DND-41 (cell line): ENCODE results near the gene CTBP1.

Source experiments
- ATAC-seq: fragments of 200-7000 bp; cut with Tn5 transposase; 3 replicates; pipeline ENCODE4 v1.9.1; 2021; ENCODE audit warnings: low read depth; ENCODE audit not compliant: insufficient read depth
- DNase-seq: peaks from one replicate; pipeline ENCODE4 v3.0.0-alpha.2; 2020
- H2AFZ ChIP-seq: 2 replicates; pipeline ENCODE4 v1.6.0; 2012; ENCODE audit warnings: low read depth, low read length
- H3K27ac ChIP-seq: 2 replicates; pipeline ENCODE4 v1.5.1; 2012; ENCODE audit warnings: low read length, inconsistent platforms
- H3K27me3 ChIP-seq: fragments of 200-600 bp; sonication (generic); 2 replicates; pipeline ENCODE4 v1.6.0; 2012; ENCODE audit warnings: low read length, mild to moderate bottlenecking, inconsistent platforms; ENCODE audit not compliant: insufficient read depth, poor library complexity
- H3K36me3 ChIP-seq: 2 replicates; pipeline ENCODE4 v1.5.1; 2012; ENCODE audit warnings: low read length, inconsistent platforms; ENCODE audit not compliant: insufficient read depth
- H3K4me1 ChIP-seq: 2 replicates; pipeline ENCODE4 v1.5.1; 2012; ENCODE audit warnings: mild to moderate bottlenecking, low read length; ENCODE audit not compliant: insufficient read depth
- H3K4me2 ChIP-seq: 2 replicates; pipeline ENCODE4 v1.6.0; 2012; ENCODE audit warnings: mild to moderate bottlenecking, moderate library complexity, low read length, inconsistent platforms; ENCODE audit not compliant: insufficient read depth
- H3K4me3 ChIP-seq, 2 experiments: fragments of 200-600 bp in 1 of 2; shearing (Covaris generic) in 1 of 2; 2 replicates each; pipeline ENCODE4 v1.5.1; 2012 to 2016; ENCODE audit warnings: inconsistent platforms in 2 of 2, low read length in 2 of 2, mild to moderate bottlenecking in 2 of 2, low read depth in 1 of 2, moderate library complexity in 1 of 2
- H3K79me2 ChIP-seq: 2 replicates; pipeline ENCODE4 v1.6.0; 2012; ENCODE audit warnings: low read length, inconsistent platforms; ENCODE audit not compliant: insufficient read depth
- H3K9ac ChIP-seq: 2 replicates; pipeline ENCODE4 v1.6.0; 2012; ENCODE audit warnings: low read depth, mild to moderate bottlenecking, inconsistent platforms, low read length, moderate library complexity
- H3K9me3 ChIP-seq: 2 replicates; pipeline ENCODE4 v1.5.1; 2012; ENCODE audit warnings: low read length, moderate library complexity, mild to moderate bottlenecking, inconsistent platforms; ENCODE audit not compliant: insufficient read depth, severe bottlenecking
- H4K20me1 ChIP-seq: 2 replicates; pipeline ENCODE4 v1.6.0; 2012; ENCODE audit warnings: low read length; ENCODE audit not compliant: insufficient read depth
- EZH2 ChIP-seq: IDR thresholded peaks from 3 replicates; pipeline ENCODE4 v1.6.1; 2012; ENCODE audit warnings: borderline replicate concordance, low read depth, mild to moderate bottlenecking, moderate library complexity, low read length, inconsistent platforms; ENCODE audit not compliant: severe bottlenecking
- TF ChIP-seq, protein P1 (sequence below): IDR thresholded peaks from 2 replicates; pipeline ENCODE4 v1.5.1; 2012; ENCODE audit warnings: borderline replicate concordance, low read length, moderate library complexity, mild to moderate bottlenecking; ENCODE audit not compliant: poor library complexity, severe bottlenecking; ENCODE audit errors: extremely low read depth

Gene CTBP1

DNA sequence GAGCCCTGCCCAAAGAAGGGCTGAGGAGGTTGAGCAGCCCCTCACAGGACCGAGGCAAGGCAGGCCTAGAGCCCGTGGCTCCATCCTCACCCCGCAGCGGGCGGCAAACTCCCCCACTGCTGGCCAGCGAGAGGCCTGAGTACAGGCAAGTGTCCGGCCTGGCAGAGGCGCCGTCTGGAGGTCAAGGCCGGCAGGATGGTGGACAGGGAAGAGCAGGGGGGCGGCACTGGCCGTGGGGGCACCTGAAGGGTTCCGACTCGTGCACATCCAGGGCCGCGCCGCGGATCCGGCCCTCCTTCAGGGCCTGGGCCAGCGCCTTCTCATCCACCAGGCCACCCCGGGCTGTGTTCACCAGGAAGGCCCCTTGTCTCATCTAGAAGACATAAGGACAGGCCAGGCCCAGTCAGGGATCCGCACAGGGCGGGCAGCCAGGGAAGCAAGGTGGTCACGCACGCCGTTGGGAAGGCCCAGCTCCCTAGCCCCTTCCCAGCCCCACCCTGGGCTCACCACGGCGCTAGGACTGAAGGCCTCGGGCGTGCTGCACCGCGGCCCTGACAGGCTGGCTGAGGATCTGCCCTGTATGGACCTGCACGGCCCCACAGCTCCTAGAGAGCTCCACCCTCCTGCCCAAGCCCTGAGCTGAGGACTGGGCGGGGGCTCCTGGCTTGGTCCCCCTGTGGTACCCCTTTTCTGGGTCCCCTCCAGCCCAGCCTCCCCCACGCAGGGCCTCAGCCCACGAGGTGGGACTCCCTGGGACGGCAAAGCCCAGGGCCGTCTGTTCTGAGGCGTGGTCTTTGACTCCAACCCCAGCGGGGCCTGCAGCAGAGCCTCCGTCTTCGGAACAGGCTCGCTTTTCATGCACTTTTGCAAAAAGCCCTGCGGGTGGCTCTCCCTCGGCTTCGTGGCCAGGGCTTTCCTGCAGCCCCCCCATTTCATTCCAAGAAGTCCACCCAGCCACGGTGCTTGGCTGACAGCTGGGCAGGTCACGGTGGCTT, 34.5 kb downstream of the CTBP1 start:
- DNase-seq (no peak), ATAC-seq (no peak)
- H3K9me3 ChIP-seq, result no peaks in the 10 kb centered on the region
- no peak overlapping the region for H2AFZ ChIP-seq
- TF ChIP-seq, protein P1, sequence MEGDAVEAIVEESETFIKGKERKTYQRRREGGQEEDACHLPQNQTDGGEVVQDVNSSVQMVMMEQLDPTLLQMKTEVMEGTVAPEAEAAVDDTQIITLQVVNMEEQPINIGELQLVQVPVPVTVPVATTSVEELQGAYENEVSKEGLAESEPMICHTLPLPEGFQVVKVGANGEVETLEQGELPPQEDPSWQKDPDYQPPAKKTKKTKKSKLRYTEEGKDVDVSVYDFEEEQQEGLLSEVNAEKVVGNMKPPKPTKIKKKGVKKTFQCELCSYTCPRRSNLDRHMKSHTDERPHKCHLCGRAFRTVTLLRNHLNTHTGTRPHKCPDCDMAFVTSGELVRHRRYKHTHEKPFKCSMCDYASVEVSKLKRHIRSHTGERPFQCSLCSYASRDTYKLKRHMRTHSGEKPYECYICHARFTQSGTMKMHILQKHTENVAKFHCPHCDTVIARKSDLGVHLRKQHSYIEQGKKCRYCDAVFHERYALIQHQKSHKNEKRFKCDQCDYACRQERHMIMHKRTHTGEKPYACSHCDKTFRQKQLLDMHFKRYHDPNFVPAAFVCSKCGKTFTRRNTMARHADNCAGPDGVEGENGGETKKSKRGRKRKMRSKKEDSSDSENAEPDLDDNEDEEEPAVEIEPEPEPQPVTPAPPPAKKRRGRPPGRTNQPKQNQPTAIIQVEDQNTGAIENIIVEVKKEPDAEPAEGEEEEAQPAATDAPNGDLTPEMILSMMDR, result no peak
- no peak for TF ChIP-seq EZH2
- H3K27me3 ChIP-seq, result no peaks in the 10 kb centered on the region
- H3K27ac ChIP-seq, result 0 out of 2 replicates have a peak overlapping the region, but pooled peaks have one; percentile 32
- H3K4me1 ChIP-seq, result peaks cover 29% of the 10 kb centered on the region
- H3K4me2 ChIP-seq, result no peak overlapping the region
- no peak overlapping the region for H3K4me3 ChIP-seq
- H4K20me1 ChIP-seq, result peaks cover 28% of the 10 kb centered on the region
- H3K79me2 ChIP-seq, result peaks cover 47% of the 10 kb centered on the region
- H3K9ac ChIP-seq, result no peak overlapping the region
- peaks cover 82% of the 10 kb centered on the region for H3K36me3 ChIP-seq

DNA sequence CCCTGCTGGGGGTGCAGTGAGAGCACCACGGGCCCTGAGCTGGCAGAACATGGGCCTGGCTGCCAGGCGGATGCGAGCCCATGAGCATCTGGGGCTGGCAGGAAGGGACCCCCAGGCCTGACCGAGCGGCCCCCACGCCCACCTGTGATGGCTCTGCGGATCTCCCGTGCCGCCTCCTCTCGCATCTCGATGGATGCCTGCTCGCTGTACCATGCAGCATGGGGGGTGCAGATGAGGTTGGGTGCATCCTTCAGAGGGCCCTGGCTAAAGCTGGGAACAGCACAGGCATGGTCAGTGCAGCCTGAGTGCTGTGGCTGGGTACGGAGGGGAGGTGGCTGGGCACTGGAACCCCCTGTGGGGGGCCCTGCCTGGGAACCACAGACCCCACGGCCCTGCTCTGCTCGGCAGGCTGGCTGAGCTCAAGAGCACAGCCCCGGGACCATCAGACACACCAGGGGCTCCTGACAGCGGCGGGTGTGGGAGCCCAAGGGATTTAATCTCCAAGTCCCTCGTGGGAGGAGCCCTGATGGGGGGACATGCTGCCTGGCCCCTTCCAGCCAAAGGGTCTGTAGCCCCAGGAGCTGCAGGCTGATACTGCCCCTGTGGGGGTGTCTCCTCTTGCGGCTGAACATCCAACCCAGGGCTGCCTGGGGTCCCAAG, 35.5 kb downstream of the CTBP1 start:
- no peak overlapping the region for H2AFZ ChIP-seq
- H3K4me2 ChIP-seq, result no peak overlapping the region
- ATAC-seq (no peak), DNase-seq (no peak)
- no peaks in the 10 kb centered on the region for H3K27me3 ChIP-seq
- peaks cover 28% of the 10 kb centered on the region for H4K20me1 ChIP-seq
- H3K9me3 ChIP-seq, result no peaks in the 10 kb centered on the region
- TF ChIP-seq EZH2, result no peak
- TF ChIP-seq, protein P1, result no peak
- H3K27ac ChIP-seq, result 0 out of 2 replicates have a peak overlapping the region, but pooled peaks have one; percentile 32
- H3K9ac ChIP-seq, result no peak overlapping the region
- H3K79me2 ChIP-seq, result peaks cover 39% of the 10 kb centered on the region
- H3K4me1 ChIP-seq, result peaks cover 27% of the 10 kb centered on the region
- no peak overlapping the region for H3K4me3 ChIP-seq
- peaks cover 77% of the 10 kb centered on the region for H3K36me3 ChIP-seq

DNA sequence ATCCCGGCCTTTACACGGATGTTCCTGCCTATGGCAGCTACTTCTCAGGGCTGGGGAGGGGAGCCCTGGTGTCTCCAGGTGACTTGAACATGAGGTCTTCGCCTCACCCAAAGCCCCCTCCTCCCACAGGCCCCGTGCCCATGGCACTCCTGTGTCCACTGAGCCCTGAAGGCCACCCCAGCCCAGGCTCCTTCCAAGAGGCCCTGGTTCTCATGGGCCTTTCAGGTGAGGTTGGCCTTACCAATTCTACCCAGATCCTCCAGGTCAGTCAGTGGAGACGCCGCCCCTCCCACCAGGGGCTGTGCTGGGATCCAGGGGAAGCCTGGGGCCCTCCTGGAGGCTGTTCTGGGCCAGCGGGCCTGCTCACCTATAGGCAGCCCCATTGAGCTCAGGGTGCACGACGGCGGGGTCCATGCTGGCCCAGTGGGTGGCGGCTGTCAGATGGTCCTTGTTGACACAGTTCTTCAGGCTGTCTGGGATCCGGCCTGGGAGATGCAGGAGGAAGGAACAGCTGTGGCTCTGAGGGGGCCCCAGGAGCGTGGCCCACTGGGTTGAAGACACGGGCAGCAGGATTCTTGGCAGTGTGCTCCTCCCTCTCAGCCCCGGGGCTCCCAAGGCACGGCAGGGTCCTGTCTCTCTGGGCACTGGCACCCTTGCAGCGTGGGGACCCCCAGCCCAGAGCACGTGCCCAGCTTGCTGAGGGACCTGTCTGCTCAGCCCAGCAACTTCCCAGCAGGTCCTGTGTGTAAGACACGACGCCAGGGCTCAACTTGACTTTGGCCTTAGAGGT, 36.2 kb downstream of the CTBP1 start:
- Histone ChIP-seq H2AFZ (no peak overlapping the region), H3K4me2 (no peak overlapping the region), H3K27ac (no peak overlapping the region), H3K27me3 (no peaks in the 10 kb centered on the region), H3K36me3 (peaks cover 74% of the 10 kb centered on the region), H4K20me1 (peaks cover 28% of the 10 kb centered on the region), H3K79me2 (peaks cover 34% of the 10 kb centered on the region), H3K9me3 (no peaks in the 10 kb centered on the region), H3K4me3 (no peak overlapping the region), H3K4me1 (peaks cover 21% of the 10 kb centered on the region), H3K9ac (no peak overlapping the region)
- ATAC-seq, result no peak
- TF ChIP-seq EZH2, result no peak
- TF ChIP-seq, protein P1, result no peak
- no peak for DNase-seq
